Stimulated activated CD8-positive, alpha-beta memory T cell treated with anti-CD3 and anti-CD28 coated beads, Interleukin-4, amount 100 ng/mL, for 1 hour (primary cell): ENCODE results near the gene ALPL.
"Not testable (repeated sequence)": the region's sequence is repeated elsewhere in the genome, so short reads cannot be mapped to it uniquely, and the experiment has no call there.

Source experiments
- DNase-seq, 2 donors: peaks; one replicate each; pipeline ENCODE4 v3.0.0-alpha.2; 2020; ENCODE audit warnings: low read depth in 2 of 2, low spot score in 1 of 2

ALPL gene

GRCh38 chr1:21507511-21508270 is 1.5 kb upstream of the ALPL start:
- DNase-seq, result no peak

GRCh38 chr1:21508580-21509350 is 458 bp upstream of the ALPL start:
- peak; percentile 20 to 21 for DNase-seq

GRCh38 chr1:21510113-21510493 is 880 bp downstream of the ALPL start:
- no peak for DNase-seq

GRCh38 chr1:21510885-21511578 is 1.8 kb downstream of the ALPL start:
- no peak for DNase-seq

- no peak for DNase-seq
Measured at GRCh38 chr1:21511579-21512522, 2.6 kb downstream of the ALPL start.

- DNase-seq, result no peak
Measured at GRCh38 chr1:21514245-21514644, 5.0 kb downstream of the ALPL start.

GRCh38 chr1:21517161-21517589 is 8.0 kb downstream of the ALPL start:
- DNase-seq, result no peak

GRCh38 chr1:21517660-21518480 is 8.6 kb downstream of the ALPL start:
- no peak for DNase-seq

GRCh38 chr1:21518774-21519455 is 9.7 kb downstream of the ALPL start:
- no peak for DNase-seq

GRCh38 chr1:21519486-21520070 is 10.4 kb downstream of the ALPL start:
- DNase-seq, result not testable (repeated sequence)

- DNase-seq, result no peak
Measured at GRCh38 chr1:21520899-21521716, 11.9 kb downstream of the ALPL start.

GRCh38 chr1:21521717-21522060 is 12.5 kb downstream of the ALPL start:
- DNase-seq, result no peak

- DNase-seq, result no peak
Measured at GRCh38 chr1:21522525-21523038, 13.4 kb downstream of the ALPL start.

- DNase-seq, result no peak
Measured at GRCh38 chr1:21523297-21523813, 14.1 kb downstream of the ALPL start.

GRCh38 chr1:21524220-21524619 is 15.0 kb downstream of the ALPL start:
- DNase-seq, result no peak

- no peak for DNase-seq
Measured at GRCh38 chr1:21524686-21525339, 15.6 kb downstream of the ALPL start.

GRCh38 chr1:21525340-21525717 is 16.1 kb downstream of the ALPL start:
- no peak for DNase-seq
